Measurements from ENCODE around the gene LRRC9. TPM values are rescaled to one million over a fixed set of nuclear protein-coding genes. Genes with fewer than 3 reads are reported as not detected.
"Not testable (repeated sequence)": the region's sequence is repeated elsewhere in the genome, so short reads cannot be mapped to it uniquely, and the experiment has no call there.

Gene LRRC9
- total RNA-seq, 1 donor = not detected

DNA sequence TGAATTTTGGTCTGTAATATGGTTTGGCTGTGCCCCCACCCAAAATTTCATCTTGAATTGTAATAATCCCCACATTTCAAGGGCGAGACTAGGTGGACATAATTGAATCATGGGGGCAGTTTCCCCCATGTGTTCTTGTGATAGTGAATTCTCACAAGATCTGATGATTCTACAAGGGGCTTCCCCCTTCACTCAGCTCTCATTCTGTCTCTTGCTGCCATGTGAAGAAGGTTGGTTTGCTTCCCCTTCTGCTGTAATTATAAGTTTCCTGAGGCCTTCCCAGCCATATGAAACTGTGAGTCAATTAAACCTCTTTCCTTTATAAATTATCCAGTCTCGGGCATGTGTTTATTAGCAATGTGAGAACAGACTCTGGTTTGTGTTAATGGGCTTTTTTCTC, 5.9 kb downstream of the LRRC9 start:
- Histone ChIP-seq H3K9me3 (ENCODE audit: low read depth, low read length) (no peaks in the 10 kb centered on the region), H3K4me1 (ENCODE audit: insufficient read depth, low read length) (no peaks in the 10 kb centered on the region), H3K4me3 (ENCODE audit: low read length) (no peak overlapping the region), H3K27me3 (ENCODE audit: insufficient read depth, low read length) (peaks cover 8% of the 10 kb centered on the region)

DNA sequence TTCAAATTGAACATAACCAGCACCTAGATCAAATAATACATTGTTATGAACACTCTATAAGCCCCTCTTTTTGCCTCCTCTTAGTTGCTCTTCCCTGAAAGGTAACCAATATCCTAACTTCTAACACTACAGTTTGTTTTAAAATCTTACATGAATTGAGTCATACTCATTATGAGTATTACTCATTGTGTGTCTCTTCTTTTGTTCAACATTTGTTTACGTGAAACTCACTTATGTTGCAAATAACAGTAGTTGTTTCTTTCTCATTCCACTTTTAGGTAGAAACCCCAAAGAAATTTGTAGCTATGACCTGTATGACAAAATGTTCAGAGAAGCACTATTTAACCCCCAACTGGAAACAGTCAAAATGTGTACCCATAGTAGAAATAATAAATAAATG, 6.6 kb downstream of the LRRC9 start:
- H3K4me1 ChIP-seq (ENCODE audit: insufficient read depth, low read length) = no peaks in the 10 kb centered on the region
- peaks cover 3% of the 10 kb centered on the region for H3K27me3 ChIP-seq (ENCODE audit: insufficient read depth, low read length)
- no peak overlapping the region for H3K4me3 ChIP-seq (ENCODE audit: low read length)
- H3K9me3 ChIP-seq (ENCODE audit: low read depth, low read length) = no peaks in the 10 kb centered on the region

DNA sequence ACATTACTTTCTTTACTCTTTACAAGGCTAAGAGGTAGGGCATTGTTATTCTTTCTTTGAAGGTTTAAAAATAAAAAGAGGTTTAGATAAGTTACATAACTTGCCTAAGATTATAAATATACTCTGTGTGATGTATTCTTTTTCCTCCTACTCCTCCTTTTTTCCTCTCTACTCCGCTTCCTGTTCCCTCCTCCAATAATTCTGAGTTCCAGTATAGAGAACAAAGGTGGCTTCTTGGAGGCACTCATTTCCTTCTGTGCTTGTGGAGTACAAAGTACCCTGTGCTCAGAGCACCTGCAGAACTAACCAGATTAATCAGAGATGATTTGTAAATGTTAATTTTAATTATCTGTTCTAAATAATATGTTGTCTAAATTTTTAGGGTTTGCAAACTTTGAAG, 11.3 kb downstream of the LRRC9 start:
- no peak overlapping the region for H3K4me3 ChIP-seq (ENCODE audit: low read length)
- H3K27me3 ChIP-seq (ENCODE audit: insufficient read depth, low read length) = peaks cover 6% of the 10 kb centered on the region

DNA sequence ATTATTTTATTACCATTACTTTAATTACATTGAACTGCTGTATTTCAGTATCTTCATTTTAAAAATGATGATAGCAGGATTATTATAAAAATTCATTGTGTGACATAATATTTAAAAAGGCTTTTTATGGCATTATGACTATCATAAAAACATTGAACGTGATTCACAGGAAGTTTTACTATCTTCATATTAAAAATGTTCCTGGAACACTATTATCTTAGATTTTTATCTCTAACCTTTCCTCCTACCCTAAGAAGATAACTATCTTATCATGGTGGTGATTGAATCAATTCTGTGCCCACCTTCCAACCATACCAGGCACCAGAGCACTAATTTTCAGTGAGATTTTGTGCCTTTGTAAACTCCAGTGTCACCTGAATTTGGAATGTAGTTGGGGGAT, 16.2 kb downstream of the LRRC9 start:
- Histone ChIP-seq H3K9me3 (ENCODE audit: low read depth, low read length) (no peaks in the 10 kb centered on the region), H3K4me3 (ENCODE audit: low read length) (no peak overlapping the region), H3K4me1 (ENCODE audit: insufficient read depth, low read length) (no peaks in the 10 kb centered on the region), H3K27me3 (ENCODE audit: insufficient read depth, low read length) (peaks cover 3% of the 10 kb centered on the region)

More for the DNA sequence above, 11.3 kb downstream of the LRRC9 start:
- H3K4me1 ChIP-seq (ENCODE audit: insufficient read depth, low read length) = no peaks in the 10 kb centered on the region
- no peaks in the 10 kb centered on the region for H3K9me3 ChIP-seq (ENCODE audit: low read depth, low read length)

DNA sequence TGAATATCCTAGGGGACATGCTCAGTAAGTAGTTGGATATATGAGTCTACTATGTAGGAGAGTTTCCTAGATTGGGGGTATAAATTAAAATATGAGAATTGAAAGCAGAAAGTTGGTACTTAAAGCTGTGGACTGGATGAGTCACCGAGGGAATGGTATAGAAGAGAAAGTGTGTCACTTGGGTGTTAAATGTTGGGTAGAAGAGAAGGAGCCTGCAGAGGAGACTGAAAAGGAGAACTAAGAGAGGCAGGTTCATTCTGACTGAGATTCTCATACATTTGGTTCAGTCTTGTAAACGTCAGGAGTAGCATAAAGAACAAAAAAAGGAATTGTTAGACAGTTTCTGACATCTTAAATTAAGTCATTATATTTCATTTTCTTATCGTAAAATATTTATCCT, 19.9 kb downstream of the LRRC9 start:
- H3K4me1 ChIP-seq (ENCODE audit: insufficient read depth, low read length) = no peaks in the 10 kb centered on the region
- H3K4me3 ChIP-seq (ENCODE audit: low read length) = no peak overlapping the region
- H3K27me3 ChIP-seq (ENCODE audit: insufficient read depth, low read length) = peaks cover 3% of the 10 kb centered on the region
- H3K9me3 ChIP-seq (ENCODE audit: low read depth, low read length) = no peaks in the 10 kb centered on the region

DNA sequence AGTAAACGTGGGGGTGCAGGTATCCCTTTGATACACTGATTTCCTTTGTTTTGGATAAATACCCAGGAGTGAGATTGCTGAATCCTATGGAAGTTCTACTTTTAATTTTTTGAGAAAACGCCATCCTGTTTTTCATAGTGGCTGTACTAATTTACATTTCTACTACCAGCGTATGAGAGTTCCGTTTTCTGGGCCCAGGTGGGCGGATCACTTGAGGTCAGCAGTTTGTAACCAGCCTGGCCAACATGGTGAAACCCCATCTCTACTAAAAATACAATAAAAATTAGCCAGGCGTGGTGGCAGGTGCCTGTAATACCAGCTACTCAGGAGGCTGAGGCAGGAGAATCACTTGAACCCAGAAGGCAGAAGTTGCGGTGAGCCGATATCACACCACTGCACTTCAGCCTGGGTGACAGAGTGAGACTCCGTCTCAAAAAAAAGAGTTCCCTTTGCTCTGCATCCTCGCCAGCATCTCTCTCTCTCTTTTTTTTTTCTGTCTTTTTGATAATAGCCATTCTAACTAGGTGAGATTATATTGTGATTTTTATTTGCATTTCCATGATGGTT, 22.4 kb downstream of the LRRC9 start:
- not testable (repeated sequence) for H3K27me3 ChIP-seq (ENCODE audit: insufficient read depth, low read length); H3K9me3 ChIP-seq (ENCODE audit: low read depth, low read length); H3K4me3 ChIP-seq (ENCODE audit: low read length); H3K4me1 ChIP-seq (ENCODE audit: insufficient read depth, low read length)

DNA sequence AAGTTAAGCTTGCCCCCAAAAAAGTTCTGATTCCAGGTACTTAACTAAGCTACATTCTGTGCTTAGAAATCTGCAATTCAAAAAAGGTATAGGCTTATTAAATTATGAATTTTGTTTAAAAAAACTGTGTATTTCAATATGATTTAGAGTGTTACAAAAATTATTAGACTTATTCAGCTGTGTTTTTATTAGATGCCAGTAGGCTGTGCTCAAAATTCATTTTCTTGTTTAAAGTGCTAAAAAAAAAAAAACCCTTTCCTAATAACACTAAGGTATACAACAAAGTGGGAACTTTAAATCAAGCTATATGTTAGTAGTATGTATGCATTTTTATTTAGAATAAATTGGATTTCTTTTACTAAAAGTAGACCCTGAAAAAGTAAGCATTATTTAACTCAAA, 25.0 kb downstream of the LRRC9 start:
- H3K4me3 ChIP-seq (ENCODE audit: low read length) = no peak overlapping the region
- H3K27me3 ChIP-seq (ENCODE audit: insufficient read depth, low read length) = peaks cover 3% of the 10 kb centered on the region
- H3K4me1 ChIP-seq (ENCODE audit: insufficient read depth, low read length) = no peaks in the 10 kb centered on the region
- no peaks in the 10 kb centered on the region for H3K9me3 ChIP-seq (ENCODE audit: low read depth, low read length)

DNA sequence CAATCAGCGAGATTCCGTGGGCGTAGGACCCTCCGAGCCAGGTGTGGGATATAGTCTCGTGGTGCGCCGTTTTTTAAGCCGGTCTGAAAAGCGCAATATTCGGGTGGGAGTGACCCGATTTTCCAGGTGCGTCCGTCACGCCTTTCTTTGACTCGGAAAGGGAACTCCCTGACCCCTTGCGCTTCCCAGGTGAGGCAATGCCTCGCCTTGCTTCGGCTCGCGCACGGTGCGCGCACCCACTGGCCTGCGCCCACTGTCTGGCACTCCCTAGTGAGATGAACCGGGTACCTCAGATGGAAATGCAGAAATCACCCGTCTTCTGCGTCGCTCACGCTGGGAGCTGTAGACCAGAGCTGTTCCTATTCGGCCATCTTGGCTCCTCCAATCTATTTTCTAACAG, 32.2 kb downstream of the LRRC9 start:
- not testable (repeated sequence) for H3K4me3 ChIP-seq (ENCODE audit: low read length); H3K9me3 ChIP-seq (ENCODE audit: low read depth, low read length); H3K27me3 ChIP-seq (ENCODE audit: insufficient read depth, low read length); H3K4me1 ChIP-seq (ENCODE audit: insufficient read depth, low read length)

DNA sequence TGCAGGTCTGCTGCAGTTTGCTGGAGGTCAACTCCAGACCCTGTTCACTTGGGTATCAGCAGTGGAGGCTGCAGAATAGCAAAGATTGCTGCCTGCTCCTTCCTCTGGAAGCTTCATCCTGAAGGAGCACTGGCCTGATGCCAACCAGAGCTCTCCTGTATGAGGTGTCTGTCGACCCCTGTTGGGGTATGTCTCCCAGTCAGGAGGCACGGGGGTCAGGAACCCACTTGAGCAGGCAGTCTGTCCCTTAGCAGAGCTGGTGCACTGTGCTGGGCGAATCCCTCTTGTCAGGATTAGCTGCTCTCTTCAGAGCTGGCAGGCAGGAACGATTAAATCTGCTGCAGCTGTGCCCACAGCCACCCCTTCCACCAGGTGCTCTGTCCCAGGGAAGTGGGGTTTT, 37.9 kb downstream of the LRRC9 start:
- not testable (repeated sequence) for H3K27me3 ChIP-seq (ENCODE audit: insufficient read depth, low read length); H3K4me1 ChIP-seq (ENCODE audit: insufficient read depth, low read length); H3K4me3 ChIP-seq (ENCODE audit: low read length); H3K9me3 ChIP-seq (ENCODE audit: low read depth, low read length)

DNA sequence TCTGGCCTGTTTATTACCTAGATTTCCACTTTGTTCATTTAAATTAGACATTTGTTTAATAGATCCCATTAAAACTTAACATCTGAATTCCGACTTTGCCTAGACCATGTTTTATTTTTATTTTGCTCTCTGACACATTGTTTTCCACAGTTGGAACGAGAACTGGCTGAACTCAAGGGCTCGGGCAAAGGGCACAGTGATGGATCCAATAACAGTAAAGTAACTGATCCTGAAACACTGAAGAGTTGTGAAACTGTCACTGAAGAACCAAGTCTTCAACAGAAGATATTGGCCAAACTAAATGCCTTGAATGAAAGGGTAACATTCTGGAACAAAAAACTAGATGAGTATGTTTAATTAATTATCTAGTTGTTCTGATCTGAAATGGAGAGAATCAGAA, 39.7 kb downstream of the LRRC9 start:
- Histone ChIP-seq H3K9me3 (ENCODE audit: low read depth, low read length) (no peaks in the 10 kb centered on the region), H3K4me3 (ENCODE audit: low read length) (no peak overlapping the region), H3K4me1 (ENCODE audit: insufficient read depth, low read length) (no peaks in the 10 kb centered on the region), H3K27me3 (ENCODE audit: insufficient read depth, low read length) (no peaks in the 10 kb centered on the region)

DNA sequence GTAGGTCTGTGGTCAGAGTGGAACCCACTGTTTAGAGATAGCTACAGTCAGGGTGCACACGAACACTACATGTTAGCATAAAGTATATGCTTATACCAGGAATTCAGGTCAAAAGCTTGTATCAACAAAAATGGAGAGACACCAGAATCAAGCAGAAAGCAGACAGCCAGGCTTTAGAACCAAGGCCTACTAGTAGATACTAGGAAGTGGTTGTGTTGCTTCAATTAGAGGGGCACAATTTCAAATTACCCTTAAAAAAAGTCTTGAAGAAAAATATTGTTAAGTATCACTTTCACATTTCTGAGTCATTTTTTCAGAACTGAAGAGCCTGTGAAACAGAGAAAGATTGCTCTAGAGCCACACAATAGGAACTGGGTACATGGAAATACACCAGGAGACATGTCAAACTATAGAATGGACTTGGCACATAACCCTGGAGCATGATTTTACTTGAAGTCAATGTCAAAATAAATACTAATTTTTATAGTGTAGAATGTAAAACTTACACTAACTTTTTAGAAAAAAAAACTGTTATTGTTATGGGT, 41.6 kb downstream of the LRRC9 start:
- Histone ChIP-seq H3K9me3 (ENCODE audit: low read depth, low read length) (no peaks in the 10 kb centered on the region), H3K27me3 (ENCODE audit: insufficient read depth, low read length) (no peaks in the 10 kb centered on the region), H3K4me3 (ENCODE audit: low read length) (no peak overlapping the region), H3K4me1 (ENCODE audit: insufficient read depth, low read length) (no peaks in the 10 kb centered on the region)

DNA sequence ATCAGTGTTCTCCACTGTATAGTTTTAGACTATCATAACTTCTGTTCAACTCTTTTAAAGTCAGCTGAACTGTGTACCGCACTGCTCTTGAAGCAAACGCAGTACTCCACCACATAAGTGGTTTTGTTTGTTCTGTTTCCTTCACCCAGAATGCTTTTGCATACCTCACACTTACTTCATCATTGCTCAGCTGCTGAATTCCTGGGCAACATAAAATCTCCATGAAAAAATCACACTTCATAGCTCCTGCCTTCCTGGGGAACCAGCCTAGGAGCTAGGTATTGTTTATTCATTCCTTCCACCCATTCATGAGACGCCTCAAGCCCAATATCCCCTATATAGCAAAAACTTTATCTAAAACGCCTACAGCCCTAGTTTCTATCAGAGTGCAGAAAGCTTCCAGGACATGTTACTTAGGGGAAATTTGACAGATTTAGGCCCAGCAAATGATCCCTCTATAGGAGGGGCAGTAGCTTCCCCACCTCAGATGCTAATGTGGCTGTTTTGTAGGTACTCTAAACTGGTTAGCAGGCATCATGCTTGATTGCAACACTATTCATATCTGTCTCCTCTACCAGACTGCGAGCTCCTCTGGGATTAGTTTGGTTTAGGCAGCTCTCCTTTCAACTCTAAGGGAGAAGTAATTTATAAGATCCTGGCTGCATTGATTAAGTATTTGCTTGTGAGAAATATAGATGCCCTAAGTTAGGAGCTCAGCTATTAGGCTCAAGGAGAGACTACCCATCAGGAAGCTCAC, 44.5 kb downstream of the LRRC9 start:
- Histone ChIP-seq H3K9me3 (ENCODE audit: low read depth, low read length) (no peaks in the 10 kb centered on the region), H3K4me1 (ENCODE audit: insufficient read depth, low read length) (no peaks in the 10 kb centered on the region), H3K4me3 (ENCODE audit: low read length) (no peak overlapping the region), H3K27me3 (ENCODE audit: insufficient read depth, low read length) (no peaks in the 10 kb centered on the region)

DNA sequence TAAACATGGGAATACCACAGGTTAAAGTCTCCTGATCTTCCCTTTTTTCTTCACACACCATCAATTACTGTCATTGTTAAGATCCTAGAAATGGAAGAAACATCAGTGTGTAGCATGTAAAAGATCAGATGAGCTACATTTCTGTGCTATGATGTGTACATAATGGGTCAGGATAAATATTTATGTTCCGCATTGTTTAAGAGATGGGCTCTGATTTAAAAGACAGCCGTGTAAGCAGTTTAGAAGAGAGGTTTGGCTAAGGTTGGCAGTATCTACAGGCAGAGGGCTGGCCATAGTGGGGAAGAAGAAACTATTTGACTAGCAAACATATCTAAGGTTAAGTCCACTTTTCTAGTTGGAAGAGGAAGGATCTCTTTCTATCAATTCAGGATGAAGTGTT, 49.4 kb downstream of the LRRC9 start:
- H3K4me3 ChIP-seq (ENCODE audit: low read length) = no peak overlapping the region
- no peaks in the 10 kb centered on the region for H3K9me3 ChIP-seq (ENCODE audit: low read depth, low read length)
- no peaks in the 10 kb centered on the region for H3K4me1 ChIP-seq (ENCODE audit: insufficient read depth, low read length)
- H3K27me3 ChIP-seq (ENCODE audit: insufficient read depth, low read length) = no peaks in the 10 kb centered on the region

DNA sequence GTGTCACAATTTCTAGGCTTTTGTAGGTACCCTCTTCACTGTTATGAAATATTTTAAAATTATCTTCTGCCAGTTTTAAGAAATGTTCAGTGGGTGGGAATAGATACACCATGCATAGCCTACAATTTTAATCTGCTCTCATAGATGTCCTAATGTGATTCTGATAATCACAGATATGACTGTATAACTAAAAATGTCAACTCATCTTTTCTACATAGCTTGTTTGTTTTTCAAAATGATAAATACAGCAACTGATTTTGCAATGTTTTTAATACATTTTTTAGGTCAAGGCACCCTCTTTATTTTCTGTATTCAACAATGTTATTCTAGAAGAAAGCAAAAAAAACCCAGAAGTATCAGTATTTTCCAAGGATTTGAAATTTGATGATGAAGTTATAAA, 61.6 kb downstream of the LRRC9 start:
- H3K27me3 ChIP-seq (ENCODE audit: insufficient read depth, low read length) = peaks cover 2% of the 10 kb centered on the region
- H3K9me3 ChIP-seq (ENCODE audit: low read depth, low read length) = no peaks in the 10 kb centered on the region
- no peak overlapping the region for H3K4me3 ChIP-seq (ENCODE audit: low read length)
- no peaks in the 10 kb centered on the region for H3K4me1 ChIP-seq (ENCODE audit: insufficient read depth, low read length)

DNA sequence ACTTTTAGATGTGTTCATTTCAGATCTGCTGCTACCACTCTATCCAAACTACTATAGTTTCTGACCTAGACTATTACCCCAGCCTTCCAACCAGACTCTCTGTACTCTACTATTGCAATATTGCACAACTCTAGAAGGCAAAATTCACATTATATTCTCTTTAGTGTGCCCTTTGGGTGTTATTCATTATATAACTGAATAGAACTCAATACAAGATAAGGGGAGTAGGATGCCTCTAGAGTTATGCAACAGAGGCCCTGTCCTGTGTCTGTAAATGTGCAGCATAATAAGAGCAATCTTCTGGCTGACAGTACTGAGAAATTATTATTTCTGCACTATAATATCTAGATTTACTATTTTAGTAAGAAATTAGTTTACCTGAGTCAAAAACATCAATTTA, 63.1 kb downstream of the LRRC9 start:
- Histone ChIP-seq H3K27me3 (ENCODE audit: insufficient read depth, low read length) (no peaks in the 10 kb centered on the region), H3K4me1 (ENCODE audit: insufficient read depth, low read length) (no peaks in the 10 kb centered on the region)

DNA sequence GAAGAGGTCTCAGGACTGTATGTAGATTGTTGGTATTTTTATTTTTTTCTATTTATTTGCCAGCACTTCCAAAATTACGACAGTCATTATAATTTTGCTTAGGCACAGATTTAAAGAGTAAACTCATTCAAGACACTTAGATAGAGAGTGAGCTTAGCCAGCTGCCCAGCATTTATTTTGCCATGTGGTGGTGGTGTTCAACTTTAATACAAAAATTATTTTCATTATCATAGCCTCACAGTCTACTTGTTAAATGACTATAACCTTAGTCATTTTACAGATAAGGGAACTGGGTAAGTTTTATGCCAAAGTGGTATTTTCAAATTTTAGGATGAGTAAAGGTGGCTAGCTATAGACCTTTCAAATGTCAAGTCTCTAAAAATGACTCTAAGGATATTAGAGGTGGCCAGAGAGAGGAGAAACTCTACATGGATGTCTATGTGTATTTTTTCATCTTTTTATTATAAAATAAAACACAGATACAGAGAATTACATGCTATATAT, 66.7 kb downstream of the LRRC9 start:
- Histone ChIP-seq H3K4me1 (ENCODE audit: insufficient read depth, low read length) (no peaks in the 10 kb centered on the region), H3K9me3 (ENCODE audit: low read depth, low read length) (no peaks in the 10 kb centered on the region), H3K4me3 (ENCODE audit: low read length) (no peak overlapping the region), H3K27me3 (ENCODE audit: insufficient read depth, low read length) (no peaks in the 10 kb centered on the region)

More for the DNA sequence above, 63.1 kb downstream of the LRRC9 start:
- H3K9me3 ChIP-seq (ENCODE audit: low read depth, low read length) = no peaks in the 10 kb centered on the region
- no peak overlapping the region for H3K4me3 ChIP-seq (ENCODE audit: low read length)
